HG02981 (cell line): Measurements from ENCODE around the gene RSRC1.
"Not testable (repeated sequence)": the region's sequence is repeated elsewhere in the genome, so short reads cannot be mapped to it uniquely, and the experiment has no call there.

ENCODE experiments used
- ATAC-seq: cut with Tn5 transposase; IDR thresholded peaks from one replicate; pipeline ENCODE4 v1.9.1; 2021; ENCODE audit warnings: mild to moderate bottlenecking, moderate library complexity; ENCODE audit not compliant: unreplicated experiment

Gene RSRC1

GRCh38 chr3:158452334-158452733 is 342.4 kb downstream of the RSRC1 start:
- no peak for ATAC-seq

GRCh38 chr3:158453004-158453403 is 343.1 kb downstream of the RSRC1 start:
- ATAC-seq, result no peak

- ATAC-seq, result no peak
Observed at GRCh38 chr3:158453865-158454264, 344.0 kb downstream of the RSRC1 start.

- ATAC-seq, result no peak
Observed at GRCh38 chr3:158455406-158455805, 345.5 kb downstream of the RSRC1 start.

GRCh38 chr3:158456114-158456513 is 346.2 kb downstream of the RSRC1 start:
- no peak for ATAC-seq

GRCh38 chr3:158458464-158458863 is 348.6 kb downstream of the RSRC1 start:
- ATAC-seq, result no peak

GRCh38 chr3:158460926-158461325 is 351.0 kb downstream of the RSRC1 start:
- ATAC-seq, result no peak

- ATAC-seq, result no peak
Observed at GRCh38 chr3:158463556-158463955, 353.7 kb downstream of the RSRC1 start.

- ATAC-seq, result peak; percentile 85
Observed at GRCh38 chr3:158465074-158465473, 355.2 kb downstream of the RSRC1 start.

GRCh38 chr3:158470944-158471638 is 361.2 kb downstream of the RSRC1 start:
- ATAC-seq, result no peak

GRCh38 chr3:158471639-158472294 is 361.9 kb downstream of the RSRC1 start:
- no peak for ATAC-seq

GRCh38 chr3:158479051-158479450 is 369.2 kb downstream of the RSRC1 start:
- ATAC-seq, result no peak

- no peak for ATAC-seq
Observed at GRCh38 chr3:158483701-158484235, 373.9 kb downstream of the RSRC1 start.

- no peak for ATAC-seq
Observed at GRCh38 chr3:158486200-158486599, 376.3 kb downstream of the RSRC1 start.

GRCh38 chr3:158488670-158489069 is 378.8 kb downstream of the RSRC1 start:
- ATAC-seq, result no peak

GRCh38 chr3:158489181-158489580 is 379.3 kb downstream of the RSRC1 start:
- ATAC-seq, result no peak

GRCh38 chr3:158491968-158492367 is 382.1 kb downstream of the RSRC1 start:
- ATAC-seq, result no peak

- no peak for ATAC-seq
Observed at GRCh38 chr3:158492685-158493084, 382.8 kb downstream of the RSRC1 start.

- no peak for ATAC-seq
Observed at GRCh38 chr3:158493931-158494330, 384.0 kb downstream of the RSRC1 start.

- no peak for ATAC-seq
Observed at GRCh38 chr3:158494673-158495072, 384.8 kb downstream of the RSRC1 start.

GRCh38 chr3:158495398-158495902 is 385.6 kb downstream of the RSRC1 start:
- not testable (repeated sequence) for ATAC-seq

- no peak for ATAC-seq
Observed at GRCh38 chr3:158505117-158505516, 395.2 kb downstream of the RSRC1 start.
